Fibroblast of peridontal ligament (primary cell): ENCODE data around the gene TTC13.
"Not testable (repeated sequence)": the region's sequence is repeated elsewhere in the genome, so short reads cannot be mapped to it uniquely, and the experiment has no call there.

Experiments used
- DNase-seq: peaks from one replicate; pipeline ENCODE4 v3.0.0-alpha.2; 2010; ENCODE audit errors: extremely low read depth

TTC13 gene

DNA sequence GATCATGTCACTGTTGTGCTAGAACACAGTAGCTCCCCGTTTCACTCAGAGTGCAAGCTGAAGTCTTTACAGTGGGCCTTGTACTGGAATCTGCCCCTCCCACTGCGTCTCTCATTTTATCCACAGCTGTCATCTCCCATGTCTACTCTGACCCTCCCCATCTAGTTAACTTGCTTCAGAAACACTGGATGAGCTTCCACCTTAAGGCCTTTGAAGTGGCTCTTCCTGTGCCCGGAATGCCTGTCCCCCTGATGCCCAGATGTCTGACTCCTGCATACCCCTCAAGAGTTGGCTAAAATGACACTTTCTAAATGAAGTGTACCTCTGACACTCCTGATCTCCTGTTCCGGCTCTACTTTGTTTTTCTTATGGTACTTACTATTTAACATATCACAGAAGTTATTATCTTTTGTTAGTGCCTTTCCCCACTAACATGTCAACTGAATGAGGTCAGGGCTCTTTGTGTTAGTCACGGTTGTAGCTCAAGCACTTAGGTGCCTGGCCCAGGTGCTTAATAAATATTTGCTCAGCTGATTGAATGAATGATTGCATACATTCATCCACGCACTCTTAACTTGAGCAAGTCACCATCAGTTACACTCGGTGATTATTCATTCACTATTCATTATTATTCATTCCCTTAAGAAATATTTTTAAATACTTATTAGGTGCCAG, 13.6 kb upstream of the TTC13 start:
- no peak for DNase-seq

DNA sequence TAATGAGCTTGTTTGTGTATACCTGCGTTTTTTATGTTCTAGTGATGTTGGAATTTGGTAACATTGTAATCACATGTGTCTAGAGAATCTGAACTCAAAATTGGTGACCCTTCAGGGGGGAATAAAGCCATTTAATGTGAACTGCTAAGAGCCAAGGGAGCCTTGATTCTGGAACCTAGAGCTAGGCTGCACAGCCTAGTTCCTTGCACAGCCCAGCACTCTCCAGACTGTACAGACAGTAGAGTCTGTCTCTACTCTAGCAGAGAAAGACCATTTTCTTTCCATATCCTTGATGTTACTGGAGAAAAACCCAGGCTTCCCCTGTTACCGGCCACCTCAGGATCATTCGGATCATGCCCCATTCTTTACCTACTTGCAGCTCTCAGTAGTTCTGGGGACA, 8.8 kb upstream of the TTC13 start:
- no peak for DNase-seq

DNA sequence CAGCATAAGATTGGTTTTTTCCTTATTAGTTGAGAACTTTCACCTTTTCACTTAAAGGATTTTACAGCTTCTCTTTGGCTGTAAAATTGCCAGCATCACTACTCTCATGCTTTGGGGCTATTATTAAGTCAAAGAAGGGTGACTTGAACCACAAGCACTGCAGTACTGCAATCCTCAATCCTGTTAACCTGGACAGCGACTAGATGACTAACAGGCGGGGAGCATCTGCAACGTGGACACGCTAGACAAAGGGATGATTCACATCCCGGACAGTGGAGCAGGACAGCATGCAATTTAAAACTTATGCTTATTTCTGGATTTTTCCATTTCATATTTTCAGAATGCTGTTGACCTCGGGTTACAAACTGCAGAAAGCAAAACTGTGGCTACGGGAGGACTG, 8.3 kb upstream of the TTC13 start:
- no peak for DNase-seq

DNA sequence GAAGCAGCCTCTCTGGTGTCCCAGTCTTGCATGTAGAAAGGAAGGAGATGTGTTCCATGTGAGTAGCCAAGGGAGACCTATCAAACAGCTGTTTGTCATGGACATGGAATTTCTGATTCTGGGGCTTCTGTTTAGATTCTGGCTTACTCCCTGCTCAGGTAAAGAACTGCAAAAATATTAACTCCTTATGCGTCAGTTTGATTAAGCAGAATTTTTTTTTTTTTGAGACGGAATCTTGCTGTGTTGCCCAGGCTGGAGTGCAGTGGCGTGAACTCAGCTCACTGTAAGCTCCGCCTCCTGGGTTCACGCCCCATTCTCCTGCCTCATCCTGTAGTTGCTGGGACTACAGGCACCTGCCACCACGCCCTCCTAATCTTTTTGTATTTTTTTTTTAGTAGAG, 7.0 kb upstream of the TTC13 start:
- DNase-seq = no peak

DNA sequence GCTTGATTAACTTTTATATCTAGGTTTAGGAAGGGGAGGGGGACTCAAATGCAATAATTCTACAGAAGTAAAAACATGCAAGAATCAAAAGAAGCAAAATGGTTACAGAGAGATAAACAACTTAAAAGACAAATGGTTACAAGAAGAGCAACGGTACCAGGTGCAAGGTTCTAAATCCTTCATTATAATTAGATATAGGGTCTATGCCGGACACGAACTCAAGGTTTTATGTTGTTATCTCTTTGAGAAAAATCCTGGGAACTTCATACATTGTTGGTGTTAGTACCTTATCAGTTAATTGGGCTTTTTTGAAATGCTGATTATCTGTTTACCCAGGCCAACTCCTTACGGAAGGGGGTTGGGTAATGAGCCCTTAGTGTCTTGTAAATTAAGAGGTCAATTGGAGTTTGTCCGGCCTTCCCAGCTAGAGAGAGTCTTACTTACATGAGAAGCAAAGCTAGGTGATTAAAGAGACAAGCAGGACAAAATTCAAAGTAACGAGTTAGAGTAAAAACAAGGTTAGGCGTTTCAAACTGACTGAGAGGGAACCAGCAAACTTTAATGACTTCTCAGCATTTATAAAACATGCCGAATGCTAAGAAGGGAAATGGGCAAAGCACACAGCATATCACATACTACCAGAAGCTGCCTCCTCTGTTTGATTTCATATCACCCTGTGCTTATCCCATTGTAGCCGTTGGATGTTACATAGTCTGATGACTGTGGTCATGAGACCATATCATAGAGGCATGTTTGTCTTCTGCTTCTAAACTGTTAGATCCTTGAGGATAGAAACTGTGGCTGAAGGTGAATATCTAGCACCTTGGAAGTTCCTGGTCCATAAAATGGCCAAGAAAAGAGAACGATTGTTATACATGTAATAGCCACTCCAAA, 6.2 kb upstream of the TTC13 start:
- not testable (repeated sequence) for DNase-seq

DNA sequence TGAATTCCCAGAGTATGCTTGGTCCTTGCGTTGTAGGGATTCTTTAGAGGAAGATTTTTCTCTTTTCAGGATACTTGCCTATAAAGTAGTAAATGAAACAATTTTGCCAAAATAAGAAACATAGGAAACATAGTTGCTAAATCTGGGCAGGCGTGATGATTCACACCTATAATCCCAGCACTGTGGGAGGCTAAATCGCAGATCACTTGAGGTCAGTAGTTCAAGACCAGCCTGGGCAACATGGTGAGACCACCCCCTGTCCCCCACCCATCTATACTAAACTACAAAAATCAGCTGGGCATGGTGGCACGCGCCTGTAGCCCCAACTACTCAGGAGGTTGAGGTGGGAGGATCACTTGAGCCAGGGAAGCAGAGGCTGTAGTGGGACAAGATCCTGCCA, 5.2 kb upstream of the TTC13 start:
- no peak for DNase-seq

DNA sequence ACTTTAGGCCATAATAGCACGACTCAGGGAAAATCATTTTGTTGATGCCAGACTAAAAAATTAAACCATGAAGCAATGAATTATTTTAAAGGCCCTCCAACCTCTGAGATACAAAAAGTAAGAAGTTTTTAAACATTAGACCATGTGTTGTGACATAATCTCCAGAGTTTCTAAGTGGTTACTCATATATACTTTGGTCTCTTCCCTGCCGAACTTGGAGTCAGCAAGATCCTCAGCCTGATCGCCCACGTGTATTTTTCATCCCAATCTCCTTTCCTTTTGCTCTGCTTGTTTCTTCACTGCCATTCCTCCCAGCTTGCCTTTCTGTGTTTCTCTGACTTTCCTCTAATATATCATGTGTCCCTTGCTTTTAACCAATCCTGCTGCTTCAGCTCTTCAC, 4.0 kb upstream of the TTC13 start:
- DNase-seq = peak; percentile 54

DNA sequence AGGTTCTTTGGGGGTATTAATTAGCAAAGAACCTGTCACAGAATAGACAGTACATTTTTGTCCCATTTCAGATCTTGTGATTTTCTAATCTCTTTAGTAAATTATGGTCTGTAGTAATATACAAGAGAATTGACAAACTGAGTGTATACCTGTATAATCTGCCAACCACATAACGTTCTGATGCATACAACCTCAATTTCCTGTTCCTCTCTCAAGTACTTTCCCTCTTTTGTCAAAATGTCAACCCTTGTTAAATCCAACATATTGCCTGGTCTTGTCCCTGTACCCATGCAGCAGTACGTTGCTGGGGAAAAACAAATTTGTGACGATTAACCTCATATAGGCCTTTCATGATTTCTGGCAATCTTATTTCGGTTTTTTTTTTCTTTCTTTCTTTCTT, 1.3 kb upstream of the TTC13 start:
- DNase-seq = no peak

DNA sequence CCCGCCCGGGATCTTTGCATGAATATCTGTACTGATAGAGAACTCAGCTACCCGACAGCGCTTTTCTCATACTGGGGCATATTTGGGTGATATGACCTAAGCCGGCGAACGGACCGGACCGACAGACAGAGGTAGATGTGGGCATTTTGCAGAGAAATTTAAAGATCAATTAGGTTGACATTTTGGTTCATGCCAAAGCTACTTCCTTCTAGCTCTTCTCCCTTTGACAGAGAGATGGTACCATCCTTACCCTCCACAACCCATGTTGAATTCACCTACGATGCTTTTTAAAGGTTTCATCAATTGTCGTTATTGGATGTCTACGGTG, 692 bp upstream of the TTC13 start:
- DNase-seq = no peak

DNA sequence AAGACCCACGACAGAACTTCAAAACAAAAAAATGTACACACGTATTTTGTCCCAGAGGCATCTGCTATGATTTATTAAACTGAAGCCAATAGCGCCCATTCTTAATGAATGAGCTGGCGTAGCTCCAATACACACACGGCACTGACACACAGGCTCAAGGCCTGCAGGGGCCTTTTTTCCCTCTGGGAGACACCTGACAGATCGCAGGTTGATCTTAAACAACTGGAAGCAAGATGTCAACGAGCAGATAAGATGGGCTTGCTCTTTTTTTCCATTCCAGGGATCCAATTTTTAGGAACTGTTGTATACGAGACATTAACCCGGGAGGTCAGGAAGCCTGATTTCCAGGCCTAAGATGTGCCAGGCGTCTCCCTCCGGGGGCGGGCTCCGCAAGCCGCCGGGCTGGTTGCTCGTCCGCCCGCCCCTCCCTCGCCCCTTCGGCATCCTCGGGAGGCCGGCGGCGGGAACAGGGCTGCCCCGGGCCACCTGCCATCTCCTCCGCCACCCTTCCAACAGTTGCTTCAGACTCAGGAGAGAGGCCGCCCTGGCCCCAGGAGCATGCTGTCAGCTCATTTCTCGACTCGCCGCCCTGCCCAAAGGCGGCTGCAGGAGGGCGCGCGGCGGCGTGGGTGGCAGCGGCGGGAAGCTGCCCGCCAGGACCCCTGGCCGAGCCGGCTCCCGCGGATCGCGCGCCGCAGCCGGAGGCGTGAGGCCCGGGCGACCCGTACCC, 735 bp downstream of the TTC13 start:
- peak; percentile 17 for DNase-seq

DNA sequence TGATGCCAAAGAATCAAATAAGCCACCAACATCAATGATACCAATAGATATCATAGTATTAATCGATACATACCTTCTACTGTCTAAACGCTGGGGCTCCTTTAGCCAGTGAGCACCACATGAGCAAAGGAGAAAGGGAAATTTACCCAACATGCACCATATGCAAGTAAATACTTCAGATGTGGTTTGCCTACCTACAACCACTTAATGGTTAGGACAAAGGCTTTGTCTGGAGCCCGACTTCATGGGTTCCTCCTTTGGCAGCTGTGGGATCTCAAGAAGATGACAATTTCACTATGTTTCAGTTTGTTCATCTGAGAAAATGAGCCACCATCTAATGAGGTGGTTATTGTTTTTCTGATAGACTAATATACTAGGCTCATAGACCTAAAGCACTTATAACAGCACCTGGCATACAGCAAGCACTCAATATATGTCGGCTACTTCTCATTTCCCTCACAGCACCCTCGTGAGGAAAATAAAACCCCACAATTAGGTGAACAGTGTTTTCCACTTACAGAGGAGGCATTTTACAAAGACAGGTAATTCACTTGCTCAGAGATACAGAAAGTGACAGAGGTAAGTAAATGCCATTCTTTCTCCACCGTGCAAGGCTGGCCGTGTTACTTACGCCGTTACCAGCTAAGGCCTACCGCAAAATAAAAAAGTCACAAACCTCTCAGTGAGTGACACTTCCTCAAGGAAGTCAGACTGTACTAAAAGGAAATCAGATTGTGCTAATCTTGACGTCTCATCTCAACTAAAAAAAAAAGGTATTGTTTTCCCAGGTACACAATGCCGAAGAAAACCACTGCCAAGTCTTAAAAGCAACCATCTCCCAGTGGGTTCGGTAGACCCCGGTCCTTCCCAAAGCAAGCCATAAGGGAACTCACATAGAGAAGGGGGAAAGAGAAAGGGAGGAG, 1.6 kb downstream of the TTC13 start:
- DNase-seq = no peak

DNA sequence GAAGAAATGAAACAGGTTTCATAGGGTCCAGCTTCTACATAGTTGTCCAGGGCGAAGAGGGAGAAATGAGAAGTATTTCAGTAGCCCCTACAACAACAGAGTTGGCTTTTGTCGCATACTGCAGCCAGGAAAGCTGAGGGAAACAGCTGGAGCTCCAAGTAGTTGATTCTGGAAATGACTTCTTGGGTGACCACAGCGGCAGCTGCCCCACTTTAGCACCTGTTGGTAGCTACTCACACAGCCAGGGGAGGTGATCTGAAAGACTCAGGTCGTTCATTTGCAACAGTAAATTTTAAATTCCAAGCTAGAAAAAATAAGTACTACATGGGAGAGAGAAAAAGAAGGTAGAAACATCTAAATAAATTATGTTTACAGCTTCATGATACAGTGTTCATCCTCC, 2.3 kb downstream of the TTC13 start:
- no peak for DNase-seq

DNA sequence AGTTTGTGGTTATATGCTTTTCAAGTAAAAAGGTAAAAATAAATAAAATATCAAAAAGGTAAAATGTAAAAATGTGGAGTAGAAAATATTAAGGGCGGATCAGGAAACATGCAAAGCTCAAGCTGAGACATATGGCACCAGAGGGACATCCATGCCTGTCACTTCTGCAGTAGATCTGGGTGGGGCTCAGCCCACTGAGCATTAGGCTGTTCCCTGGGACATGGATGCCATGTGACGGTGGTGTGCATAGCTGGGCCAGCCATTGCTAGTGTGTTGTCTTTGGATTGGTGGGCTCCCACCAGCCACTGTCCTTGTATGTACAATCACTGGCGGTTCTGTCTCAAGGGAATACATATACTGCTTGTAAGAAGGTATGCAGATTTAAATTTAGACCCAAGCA, 3.0 kb downstream of the TTC13 start:
- DNase-seq = no peak

DNA sequence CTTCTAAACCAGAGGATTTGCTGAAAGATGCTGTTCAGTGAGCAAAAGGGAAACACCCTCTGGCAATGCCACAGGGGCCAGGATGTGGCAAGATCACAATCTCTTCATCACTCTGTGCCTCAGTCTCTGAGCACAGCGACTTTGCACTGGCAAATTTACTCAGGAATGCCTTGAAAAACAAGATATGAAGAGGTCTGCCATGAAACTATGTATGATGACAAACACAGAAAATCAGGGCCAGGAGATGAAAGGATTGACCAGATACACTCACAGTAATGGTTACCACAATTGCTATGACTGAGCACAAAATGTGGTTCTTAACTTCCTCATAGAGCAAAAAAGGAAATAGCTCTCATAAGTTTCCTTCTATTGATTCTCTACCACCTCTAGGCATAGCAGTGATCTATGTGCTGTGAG, 5.8 kb downstream of the TTC13 start:
- DNase-seq = no peak

DNA sequence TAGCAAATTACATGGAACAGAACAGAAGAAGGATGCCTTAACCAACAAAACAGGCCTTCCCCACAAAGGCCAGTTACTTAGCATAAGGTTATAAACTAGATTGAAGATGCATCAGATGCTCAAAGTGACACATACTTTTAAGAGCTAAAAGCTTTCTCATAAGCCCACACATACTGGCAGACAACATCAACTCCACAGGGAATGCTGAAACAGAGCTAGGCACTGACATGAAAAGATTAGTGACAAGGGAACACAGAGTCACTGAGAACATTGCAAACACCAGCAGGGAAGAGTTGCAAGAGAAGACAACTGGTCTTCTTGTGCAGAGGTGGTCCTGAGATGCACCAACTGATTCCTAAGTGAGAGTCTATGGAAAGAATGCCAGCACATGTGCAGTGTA, 6.9 kb downstream of the TTC13 start:
- DNase-seq = no peak

DNA sequence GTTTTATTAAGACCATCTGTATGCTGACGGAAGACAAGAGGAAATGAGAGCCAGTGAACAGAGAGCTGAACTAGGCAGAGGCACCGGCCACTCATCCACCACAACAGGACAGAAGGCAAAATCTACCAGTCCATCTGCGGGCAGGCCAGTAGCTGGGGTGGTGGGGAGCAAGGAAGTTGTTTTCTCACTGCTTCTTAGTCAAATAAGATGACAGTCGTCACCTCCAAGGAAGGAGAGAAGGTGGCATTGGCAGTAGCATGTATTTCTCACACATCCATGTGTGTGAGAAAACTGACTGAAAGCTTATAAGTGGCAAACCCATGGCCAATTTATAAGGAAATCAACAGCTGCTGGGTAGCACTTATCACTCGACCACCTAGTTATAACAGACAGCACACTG, 8.2 kb downstream of the TTC13 start:
- DNase-seq = peak; percentile 12

DNA sequence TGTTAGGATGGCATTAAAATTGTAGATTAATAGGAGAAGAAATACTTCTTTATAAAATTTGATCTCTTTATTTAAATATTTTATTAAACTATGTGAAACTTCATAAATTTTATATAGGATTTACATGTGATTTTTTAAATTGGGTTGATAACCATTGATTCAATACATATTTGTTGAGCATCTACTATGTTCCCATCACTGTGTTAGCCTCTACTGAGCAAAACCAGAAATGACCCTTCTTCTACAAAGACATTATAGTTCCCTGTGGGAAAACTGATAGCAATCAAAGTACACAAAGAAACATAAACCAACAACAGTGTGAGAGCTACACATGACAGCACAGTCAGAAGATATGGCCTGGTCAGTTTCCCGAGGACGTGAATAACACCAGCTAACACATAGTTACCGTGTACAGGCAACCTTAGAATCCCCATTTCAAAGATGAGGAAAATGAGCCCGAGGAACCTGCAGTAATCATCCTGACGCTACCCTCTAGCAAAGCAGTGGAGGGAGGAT, 12.2 kb downstream of the TTC13 start:
- no peak for DNase-seq

DNA sequence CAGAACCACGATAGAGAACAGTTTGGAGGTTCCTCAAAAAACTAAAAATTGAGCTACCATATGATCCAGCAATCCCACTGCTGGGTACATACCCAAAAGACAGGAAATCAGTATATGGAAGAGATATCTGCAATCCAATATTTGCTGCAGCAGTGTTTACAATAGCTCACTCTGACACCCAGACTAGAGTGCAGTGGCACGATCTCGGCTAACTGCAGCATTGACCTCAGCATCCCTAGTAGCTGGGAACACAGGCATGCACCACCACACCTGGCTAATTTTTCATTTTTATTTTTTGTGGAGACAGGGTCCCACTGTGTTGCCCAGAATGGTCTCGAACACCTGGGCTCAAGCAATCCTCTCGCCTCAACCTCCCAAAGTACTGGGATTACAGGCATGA, 13.1 kb downstream of the TTC13 start:
- DNase-seq = no peak

DNA sequence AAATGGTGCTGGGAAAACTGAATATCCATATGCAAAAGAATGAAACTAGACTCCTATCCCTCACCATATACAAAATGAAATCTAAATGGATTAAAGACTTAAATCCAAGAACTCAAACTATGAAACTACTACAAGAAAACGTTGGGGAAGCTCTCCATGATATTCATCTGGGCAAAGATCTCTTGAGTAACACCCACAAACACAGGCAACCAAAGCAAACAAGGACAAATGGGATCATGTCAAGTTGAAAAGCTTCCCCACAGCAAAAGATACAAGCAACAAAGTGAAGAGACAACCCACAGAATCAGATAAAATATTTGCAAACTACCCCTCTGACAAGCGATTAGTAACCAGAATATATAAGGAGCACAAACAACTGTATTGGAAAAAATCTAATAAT, 13.8 kb downstream of the TTC13 start:
- no peak for DNase-seq

DNA sequence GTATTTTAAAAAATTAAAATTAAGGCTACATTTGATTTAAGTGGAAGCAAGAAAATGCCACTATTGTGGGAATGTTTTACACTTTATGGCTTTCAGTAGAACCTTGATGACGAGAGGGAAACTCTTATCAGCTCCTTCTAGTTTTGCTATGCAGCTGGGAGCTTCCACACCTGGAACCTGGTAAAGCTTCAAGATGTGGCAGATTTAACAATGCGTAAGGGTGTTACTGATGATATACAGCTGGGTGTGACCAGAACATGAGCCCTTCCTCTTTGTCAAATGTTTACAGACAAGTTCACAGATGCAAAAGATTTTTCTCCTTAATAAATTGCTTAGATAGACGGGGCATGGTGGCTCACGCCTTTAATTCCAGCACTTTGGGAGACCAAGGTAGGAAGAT, 20.3 kb downstream of the TTC13 start:
- no peak for DNase-seq

DNA sequence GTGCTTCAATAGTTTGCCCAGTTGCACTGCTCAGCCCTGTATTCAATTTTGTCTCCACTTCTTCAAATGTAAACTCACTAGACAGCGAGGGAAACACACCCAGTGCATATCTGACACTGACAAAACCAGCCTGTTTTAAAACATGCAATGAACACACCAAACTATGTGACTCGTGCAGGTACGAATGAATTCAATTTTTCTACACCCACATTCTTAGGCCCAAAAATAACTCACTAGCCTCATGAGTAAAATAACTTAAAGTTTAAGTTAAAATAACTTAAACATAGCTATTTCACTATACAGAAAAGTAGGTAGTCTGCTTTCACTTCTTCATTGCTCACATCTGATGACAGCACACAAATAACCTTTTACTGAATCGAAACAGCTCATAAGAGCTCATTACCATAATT, 21.1 kb downstream of the TTC13 start:
- DNase-seq = no peak

DNA sequence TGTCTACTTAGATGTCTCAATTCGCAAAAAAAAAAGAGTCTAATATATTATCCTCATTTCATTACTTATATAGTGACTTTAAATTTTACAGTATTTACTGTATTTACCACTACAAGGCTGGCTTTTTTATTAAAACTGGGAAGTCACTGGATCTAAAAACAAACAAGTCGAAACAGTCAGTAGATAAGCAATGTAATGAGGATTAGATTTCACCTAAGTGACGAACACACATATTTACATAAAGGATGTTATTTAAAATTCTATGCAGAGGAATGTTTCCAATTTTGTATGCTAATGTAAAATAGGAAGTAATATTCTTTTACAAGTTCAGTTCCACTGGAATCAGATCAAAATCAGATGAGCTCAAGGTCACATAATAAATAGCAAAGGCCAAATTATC, 28.3 kb downstream of the TTC13 start:
- DNase-seq = no peak
